AG09319 (cell line): ENCODE results near the gene BAZ1A.
A peak's percentile ranks its signal among the peaks of the same experiment; 100 is the strongest.

ENCODE experiments used
- DNase-seq: peaks from one replicate; pipeline ENCODE4 v3.0.0-alpha.2; 2010; ENCODE audit warnings: low read depth; ENCODE audit errors: extremely low read depth
- TF ChIP-seq, protein P1 (sequence below): IDR thresholded peaks from 2 replicates; pipeline ENCODE4 v1.5.1; 2011; ENCODE audit warnings: low read depth, mild to moderate bottlenecking, inconsistent platforms, low read length, moderate library complexity

BAZ1A gene

DNA sequence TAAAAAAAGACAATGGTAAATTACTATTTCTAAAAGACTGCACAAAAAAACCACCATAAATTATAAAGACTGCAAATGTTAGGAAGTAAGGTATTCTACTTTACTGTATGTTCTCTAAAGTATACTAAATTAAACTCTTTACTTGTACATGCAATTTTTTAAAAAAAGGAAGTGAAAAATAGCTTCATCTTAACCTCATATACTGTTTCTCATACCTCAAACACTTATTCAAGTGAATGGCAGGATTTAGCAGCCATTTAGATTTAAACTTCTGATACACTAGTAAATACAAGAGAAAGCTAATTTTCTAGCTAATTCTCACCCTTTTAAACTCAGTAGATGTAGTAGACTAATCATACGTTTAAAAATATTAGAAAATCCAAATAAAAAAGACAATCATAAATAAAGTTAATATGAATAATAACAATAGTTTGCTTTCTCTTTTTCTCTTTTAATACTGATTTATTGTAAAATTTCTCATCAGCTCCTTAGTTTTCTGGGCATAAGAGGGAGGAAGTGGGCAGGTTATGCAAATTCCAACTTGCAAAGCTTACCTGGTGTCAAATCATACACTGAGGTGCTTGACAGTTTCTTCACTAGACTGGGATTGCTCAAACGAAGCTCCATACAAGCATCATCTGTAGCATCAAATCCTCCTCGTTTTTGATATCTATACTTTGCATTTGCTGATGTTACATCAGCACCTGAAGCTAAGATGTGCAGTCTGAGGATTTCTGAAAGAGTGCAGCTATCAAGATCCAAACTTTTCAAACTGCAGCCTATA, 89.7 kb downstream of the BAZ1A start:
- TF ChIP-seq, protein P1, sequence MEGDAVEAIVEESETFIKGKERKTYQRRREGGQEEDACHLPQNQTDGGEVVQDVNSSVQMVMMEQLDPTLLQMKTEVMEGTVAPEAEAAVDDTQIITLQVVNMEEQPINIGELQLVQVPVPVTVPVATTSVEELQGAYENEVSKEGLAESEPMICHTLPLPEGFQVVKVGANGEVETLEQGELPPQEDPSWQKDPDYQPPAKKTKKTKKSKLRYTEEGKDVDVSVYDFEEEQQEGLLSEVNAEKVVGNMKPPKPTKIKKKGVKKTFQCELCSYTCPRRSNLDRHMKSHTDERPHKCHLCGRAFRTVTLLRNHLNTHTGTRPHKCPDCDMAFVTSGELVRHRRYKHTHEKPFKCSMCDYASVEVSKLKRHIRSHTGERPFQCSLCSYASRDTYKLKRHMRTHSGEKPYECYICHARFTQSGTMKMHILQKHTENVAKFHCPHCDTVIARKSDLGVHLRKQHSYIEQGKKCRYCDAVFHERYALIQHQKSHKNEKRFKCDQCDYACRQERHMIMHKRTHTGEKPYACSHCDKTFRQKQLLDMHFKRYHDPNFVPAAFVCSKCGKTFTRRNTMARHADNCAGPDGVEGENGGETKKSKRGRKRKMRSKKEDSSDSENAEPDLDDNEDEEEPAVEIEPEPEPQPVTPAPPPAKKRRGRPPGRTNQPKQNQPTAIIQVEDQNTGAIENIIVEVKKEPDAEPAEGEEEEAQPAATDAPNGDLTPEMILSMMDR = no peak
- DNase-seq = no peak

DNA sequence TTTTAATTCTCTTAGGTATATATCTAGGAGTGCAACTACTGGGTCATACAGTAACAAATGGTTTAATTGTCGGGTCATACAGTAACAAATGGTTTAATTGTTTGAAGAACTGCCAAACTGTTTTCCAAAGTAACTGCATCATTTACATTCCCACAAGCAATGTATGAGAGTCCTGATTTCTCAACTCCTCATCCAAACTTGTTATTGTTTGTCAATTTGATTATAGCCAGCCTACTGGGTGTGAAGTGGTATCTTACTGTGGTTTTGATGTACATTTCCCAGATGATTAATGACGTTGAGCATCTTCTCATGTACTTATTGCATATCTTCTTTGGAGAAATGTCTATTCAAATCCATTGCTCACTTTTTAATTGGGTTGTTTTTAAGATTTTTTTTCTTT, 93.1 kb downstream of the BAZ1A start:
- no peak for DNase-seq
- TF ChIP-seq, protein P1 = no peak

DNA sequence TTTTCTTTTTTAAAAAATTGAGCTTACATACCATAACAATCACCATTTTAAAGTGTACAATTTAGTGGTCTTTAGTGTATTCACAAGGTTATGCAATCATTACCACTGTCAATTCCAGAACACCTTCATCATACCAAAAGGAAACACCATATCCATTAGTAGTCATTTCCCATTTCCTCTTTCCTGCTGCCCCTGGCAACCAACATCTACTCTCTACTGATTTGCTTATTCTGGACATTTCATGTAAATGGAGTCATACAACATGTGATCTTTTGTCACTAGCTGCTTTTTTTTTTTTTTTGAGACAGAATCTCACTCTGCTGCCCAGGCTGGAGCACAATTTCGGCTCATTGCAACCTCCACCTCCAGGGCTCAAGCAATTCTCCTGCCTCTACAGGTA, 93.9 kb downstream of the BAZ1A start:
- TF ChIP-seq, protein P1 = no peak
- peak; percentile 11 for DNase-seq

DNA sequence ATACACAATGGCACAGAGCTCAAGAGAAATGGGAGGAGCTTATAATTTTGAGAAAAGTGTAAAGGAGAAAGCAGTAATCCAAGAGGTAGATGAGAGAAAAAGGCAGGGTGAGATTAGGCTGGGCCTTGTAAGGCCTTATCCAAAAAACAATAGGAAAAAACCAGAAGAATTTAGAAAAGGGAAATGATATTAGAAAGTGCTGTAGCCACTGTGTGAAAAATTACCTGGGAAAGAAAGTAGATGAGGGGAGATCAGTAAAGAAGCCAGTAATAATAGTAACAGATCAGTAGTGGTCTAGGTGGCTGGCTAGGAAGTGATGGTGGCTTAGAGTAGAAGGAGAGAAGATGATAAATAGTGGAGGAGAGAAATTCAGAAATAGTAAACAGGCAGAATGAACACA, 94.5 kb downstream of the BAZ1A start:
- DNase-seq = no peak
- TF ChIP-seq, protein P1 = no peak

DNA sequence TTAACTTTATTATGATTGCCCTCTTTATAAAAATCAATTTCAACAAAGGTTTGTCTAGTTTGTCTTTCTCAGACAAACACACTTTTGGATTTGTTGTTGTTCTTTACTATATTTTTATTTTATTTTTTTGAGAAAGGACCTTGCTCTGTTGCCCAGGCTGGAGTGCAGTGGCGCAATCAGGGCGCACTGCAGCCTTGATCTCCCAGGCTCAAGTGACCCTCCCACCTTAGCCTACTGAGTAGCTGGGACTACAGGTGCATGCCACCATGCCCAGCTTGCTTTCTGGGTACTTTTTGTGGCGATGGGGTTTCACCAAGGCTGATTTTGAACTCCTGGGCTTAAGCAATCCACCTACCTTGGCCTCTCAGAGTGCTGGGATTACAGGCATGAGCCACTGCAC, 96.4 kb downstream of the BAZ1A start:
- TF ChIP-seq, protein P1 = no peak
- DNase-seq = no peak

DNA sequence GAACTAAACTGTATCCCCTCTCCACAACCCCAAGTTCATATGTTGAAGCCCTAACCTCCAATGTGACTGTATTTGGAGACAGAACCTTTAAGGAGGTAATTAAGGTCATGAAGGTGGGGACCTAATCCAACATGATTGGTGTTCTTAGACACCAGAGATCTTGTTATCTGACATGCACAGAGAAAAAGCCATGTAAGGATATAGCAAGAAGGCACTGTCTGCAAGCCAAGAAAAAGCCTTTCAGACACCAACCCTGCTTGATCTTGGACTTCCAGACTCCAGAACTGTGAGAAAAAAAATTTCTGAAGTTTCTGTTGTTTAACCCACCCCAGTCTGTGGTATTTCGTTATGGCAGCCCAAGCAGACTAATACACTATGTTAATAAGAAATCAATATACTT, 98.5 kb downstream of the BAZ1A start:
- DNase-seq = no peak
- TF ChIP-seq, protein P1 = no peak

DNA sequence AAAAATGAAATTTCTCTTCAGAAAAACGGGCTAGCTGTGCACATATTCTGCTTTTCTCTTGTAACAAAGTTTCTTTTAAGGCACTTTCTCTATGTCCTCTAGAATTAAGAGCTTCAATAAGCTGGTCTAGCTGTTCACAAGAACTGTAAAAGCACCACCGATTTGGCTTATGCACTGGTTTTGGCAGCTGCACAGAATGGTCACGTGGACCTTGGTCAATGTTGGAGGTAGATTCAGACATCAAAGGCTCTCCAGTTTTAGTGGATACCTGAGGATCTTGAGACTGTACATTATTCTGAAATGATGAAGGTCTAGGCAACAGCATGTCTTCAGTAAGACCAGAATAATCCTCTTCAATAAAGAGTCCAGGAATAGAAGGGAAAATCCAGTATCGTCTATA, 99.2 kb downstream of the BAZ1A start:
- TF ChIP-seq, protein P1 = no peak
- no peak for DNase-seq
